Measurements from ENCODE around the gene COL1A1.

GRCh38 chr17:50221266-50221863 lies 19.9 kb upstream of the COL1A1 start:
- no peak for TF ChIP-seq CTCF (IDR thresholded peaks at IDR 0.05; ENCODE audit: low read length)
- no peak for TF ChIP-seq EZH2 (IDR thresholded peaks at IDR 0.05; ENCODE audit: borderline replicate concordance, low read length)

Data from OCI-LY1 (cell line).